Measurements from ENCODE around the gene ZCCHC7.

ZCCHC7 gene

GRCh38 chr9:37206121-37206620, 85.8 kb downstream of the ZCCHC7 start:
- TF ChIP-seq CTCF (conservative IDR thresholded peaks at IDR 0.05) (no peak), ZFX (IDR thresholded peaks at IDR 0.05) (no peak)
- no peak overlapping the region for H3K27ac ChIP-seq

DNA sequence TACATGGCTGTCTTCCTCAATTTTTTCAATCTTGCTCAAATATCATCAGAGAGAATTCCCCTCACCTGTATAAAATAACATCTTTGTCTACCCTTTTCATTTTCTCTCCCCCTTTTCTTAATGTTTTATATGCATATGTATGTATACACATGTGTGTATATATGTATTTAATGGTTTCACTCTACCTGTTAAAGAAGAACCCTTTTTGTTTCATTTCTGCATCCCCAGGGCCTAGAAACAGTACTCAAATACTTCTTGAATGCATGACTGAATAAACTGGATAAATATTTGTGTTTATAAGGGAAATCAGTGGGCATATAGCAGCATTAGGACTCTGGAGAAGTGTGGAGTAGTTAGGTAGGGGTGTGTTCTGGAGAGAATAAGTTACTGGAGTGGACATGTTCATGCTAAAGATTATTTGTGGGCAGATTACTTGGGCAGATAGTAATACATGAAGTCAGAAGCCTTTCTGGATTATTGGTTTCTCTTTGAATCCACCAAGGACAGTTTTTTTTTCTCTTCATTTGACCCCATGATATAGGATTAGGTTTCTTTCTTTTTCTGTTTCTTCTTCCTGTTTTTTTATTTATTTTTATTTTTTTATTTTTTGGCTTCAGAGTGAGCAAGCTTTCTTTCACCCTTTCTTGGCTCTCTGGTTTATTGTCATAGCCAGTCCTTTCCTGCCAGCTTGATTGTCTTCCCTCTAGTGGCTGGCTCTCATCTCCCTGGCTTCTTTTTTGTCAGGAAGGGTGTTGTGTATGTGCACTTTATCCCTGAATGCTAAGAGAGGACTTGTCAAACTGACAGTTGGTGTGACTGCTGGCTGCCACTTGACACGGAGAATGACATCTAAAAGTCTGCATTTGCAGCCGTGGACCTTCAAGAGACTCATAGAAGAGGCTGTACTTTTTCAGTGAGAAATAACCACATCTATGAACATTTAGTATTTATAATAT, 89.3 kb downstream of the ZCCHC7 start:
- H3K27ac ChIP-seq, result no peak overlapping the region
- TF ChIP-seq ZFX (IDR thresholded peaks at IDR 0.05) (no peak), CTCF (conservative IDR thresholded peaks at IDR 0.05) (peak; percentile 52)

- H3K27ac ChIP-seq, result no peak overlapping the region
- TF ChIP-seq CTCF (conservative IDR thresholded peaks at IDR 0.05) (no peak), ZFX (IDR thresholded peaks at IDR 0.05) (no peak)
Measured at GRCh38 chr9:37210737-37211523, 90.6 kb downstream of the ZCCHC7 start.

GRCh38 chr9:37212435-37212834, 92.1 kb downstream of the ZCCHC7 start:
- TF ChIP-seq CTCF (conservative IDR thresholded peaks at IDR 0.05) (no peak), ZFX (IDR thresholded peaks at IDR 0.05) (no peak)
- no peak overlapping the region for H3K27ac ChIP-seq

DNA sequence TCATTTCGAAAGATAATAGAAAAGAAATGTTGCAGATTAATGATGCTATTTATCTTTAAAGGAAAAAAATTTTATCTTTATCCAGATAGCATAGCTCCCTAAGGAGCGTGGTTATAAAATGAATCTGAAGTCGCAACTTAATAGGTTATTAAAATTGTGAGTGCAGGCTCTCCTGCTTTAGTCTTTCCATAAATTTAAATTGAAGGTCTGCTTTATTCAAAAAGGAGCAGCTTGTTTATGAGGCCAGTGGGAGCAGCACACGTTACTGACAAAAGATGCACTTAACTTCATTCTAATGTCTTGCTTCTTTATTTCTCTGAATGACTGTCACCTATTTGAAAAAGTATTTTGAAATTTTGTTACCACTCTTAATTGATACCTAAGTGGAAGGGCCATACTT, 95.0 kb downstream of the ZCCHC7 start:
- no peak overlapping the region for H3K27ac ChIP-seq
- TF ChIP-seq CTCF (conservative IDR thresholded peaks at IDR 0.05) (no peak), ZFX (IDR thresholded peaks at IDR 0.05) (no peak)

- H3K27ac ChIP-seq, result no peak overlapping the region
- TF ChIP-seq CTCF (conservative IDR thresholded peaks at IDR 0.05) (no peak), ZFX (IDR thresholded peaks at IDR 0.05) (no peak)
Measured at GRCh38 chr9:37215830-37216229, 95.5 kb downstream of the ZCCHC7 start.

GRCh38 chr9:37217161-37217560, 96.8 kb downstream of the ZCCHC7 start:
- H3K27ac ChIP-seq, result no peak overlapping the region
- TF ChIP-seq CTCF (conservative IDR thresholded peaks at IDR 0.05) (no peak), ZFX (IDR thresholded peaks at IDR 0.05) (no peak)

Measured in C4-2B (cell line).